GM12874 (cell line): Measurements from ENCODE around the gene RNFT2.

Source experiments
- CTCF ChIP-seq: IDR thresholded peaks from 2 replicates; pipeline ENCODE4 v1.5.1; 2011; ENCODE audit warnings: low read depth, mild to moderate bottlenecking, control low read depth, low read length, moderate library complexity; ENCODE audit not compliant: insufficient read depth

The RNFT2 gene

GRCh38 chr12:116879509-116880212, 141.5 kb downstream of the RNFT2 start:
- no peak for TF ChIP-seq CTCF

DNA sequence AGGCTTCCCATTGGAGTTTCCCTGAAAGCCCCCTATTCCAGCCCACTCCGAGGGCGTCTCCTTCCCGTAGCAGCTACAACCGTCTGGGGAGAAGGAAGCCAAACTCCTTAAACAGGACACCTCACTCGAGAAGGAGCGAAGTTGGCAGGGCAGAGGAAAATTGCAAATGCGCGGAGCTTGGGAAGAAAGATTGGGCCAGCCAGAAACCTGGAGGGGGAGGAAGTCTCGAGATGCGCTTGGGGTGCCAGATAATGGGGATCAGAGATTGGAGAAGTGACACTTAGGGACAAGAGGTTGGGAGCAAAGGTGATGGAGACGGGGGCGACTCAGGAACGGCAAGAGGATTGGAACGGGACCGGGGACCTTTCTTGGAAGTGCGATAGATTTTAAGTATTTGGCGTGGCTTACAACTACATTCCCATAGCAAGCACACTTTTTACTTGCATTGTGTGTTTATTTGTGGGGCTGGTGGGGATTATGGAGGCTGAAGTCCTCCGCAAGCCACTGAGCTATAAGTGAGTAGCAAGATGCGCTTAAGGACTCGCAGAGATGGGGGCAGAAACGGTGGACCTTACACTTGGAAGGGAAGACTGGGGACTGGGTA, 142.2 kb downstream of the RNFT2 start:
- no peak for TF ChIP-seq CTCF

GRCh38 chr12:116880817-116881324, 142.8 kb downstream of the RNFT2 start:
- peak; percentile 26; the same call in 1 of the 2 replicates for TF ChIP-seq CTCF

DNA sequence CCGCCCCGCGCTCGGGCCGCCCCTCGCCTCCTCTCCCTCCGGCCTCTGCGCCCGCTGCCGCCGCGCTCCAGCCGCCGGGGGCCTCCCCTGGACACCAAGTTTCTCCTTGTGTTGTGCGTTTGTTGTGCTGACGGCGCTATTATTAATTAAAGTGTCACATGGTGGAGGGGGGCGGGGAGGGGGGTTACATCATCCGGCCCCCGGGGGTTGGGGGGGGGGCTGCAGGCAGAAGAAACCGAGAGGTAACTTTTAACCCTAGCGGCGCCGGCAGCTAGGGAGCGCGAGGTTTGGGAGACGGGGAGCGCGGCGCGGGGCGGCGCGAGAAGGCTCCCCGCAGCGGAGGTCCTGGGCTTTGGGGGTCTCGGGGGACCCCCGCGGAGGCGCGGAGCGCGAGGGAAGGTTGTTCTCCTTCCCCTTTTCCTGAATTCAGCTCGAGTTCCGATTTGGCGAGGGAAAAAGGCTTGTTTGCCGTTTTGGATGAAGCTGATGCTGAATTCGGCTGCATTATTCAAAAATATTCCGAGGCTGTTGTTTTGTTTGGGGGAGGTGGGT, 143.3 kb downstream of the RNFT2 start, which contains the start of gene HRK:
Gene HRK (minus strand): TSS at position 117 of the 552 bp plus-strand sequence. CDS start 134 bp downstream, outside the sequence.
- TF ChIP-seq CTCF, result no peak

DNA sequence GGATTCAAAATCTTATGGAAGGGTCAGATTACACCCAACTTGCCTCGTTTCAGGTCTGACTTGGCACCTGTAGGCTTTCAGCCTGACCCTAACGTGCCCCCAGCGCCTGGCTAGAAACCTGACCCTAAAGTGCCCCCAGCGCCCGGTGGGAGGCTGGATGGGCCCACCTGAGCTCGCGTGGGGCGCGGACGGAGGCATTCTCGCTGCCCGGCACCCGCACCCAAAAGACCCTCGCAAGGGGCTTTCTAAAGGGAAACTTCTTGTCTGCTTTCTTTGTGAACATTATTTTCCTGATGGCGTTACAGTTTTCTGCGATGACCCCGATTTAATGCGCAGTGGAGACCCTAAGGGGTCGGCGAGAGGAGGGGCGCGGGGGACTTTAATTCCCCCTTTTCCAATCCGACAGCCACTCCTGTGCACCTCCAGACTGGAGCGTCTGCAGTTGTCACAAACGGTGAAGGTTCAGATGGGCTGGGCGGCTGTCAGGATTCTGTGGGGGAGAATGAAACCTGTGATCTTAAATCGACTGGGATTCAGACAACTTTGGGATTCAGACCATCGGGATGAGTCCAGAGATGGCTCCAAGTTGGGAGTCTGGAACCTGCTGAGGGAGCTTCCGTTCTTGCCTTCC, 143.9 kb downstream of the RNFT2 start:
- TF ChIP-seq CTCF, result no peak

- no peak for TF ChIP-seq CTCF
Observed at GRCh38 chr12:116882742-116883141, 144.6 kb downstream of the RNFT2 start.

DNA sequence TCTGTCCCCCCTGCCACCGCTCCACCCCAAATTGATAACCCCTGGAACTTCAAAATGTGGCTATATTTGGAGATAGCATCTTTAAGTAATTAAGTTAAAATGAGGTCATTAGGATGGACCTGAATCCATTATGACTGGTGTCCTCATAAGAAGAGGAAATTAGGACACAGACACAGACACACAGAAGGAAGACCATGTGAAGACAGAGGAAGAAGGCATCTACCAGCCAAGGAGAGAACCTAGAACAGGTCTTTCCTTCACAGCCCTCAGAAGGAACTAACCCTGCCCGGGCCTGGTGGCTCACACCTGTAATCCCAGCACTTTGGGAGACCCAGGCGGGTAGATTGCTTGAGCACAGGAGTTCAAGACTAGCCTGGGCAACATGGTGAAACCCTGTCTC, 146.8 kb downstream of the RNFT2 start:
- no peak for TF ChIP-seq CTCF
